ENCODE data around the gene ST3GAL5.
"Not testable (repeated sequence)": the region's sequence is repeated elsewhere in the genome, so short reads cannot be mapped to it uniquely, and the experiment has no call there.

- TF ChIP-seq CTCF (IDR thresholded peaks at IDR 0.05; ENCODE audit: insufficient read depth, low read length); GABPA (IDR thresholded peaks at IDR 0.05; ENCODE audit: low read depth): not testable (repeated sequence)
Observed at GRCh38 chr2:85931151-85931550, 42.4 kb upstream of the ST3GAL5 start.

Measured in HL-60 (cell line).